HG02981 (cell line): Measurements from ENCODE around the gene SMC3.
"Not testable (repeated sequence)": the region's sequence is repeated elsewhere in the genome, so short reads cannot be mapped to it uniquely, and the experiment has no call there.

ENCODE experiments used
- ATAC-seq: cut with Tn5 transposase; IDR thresholded peaks from one replicate; pipeline ENCODE4 v1.9.1; 2021; ENCODE audit warnings: mild to moderate bottlenecking, moderate library complexity; ENCODE audit not compliant: unreplicated experiment

Gene SMC3

DNA sequence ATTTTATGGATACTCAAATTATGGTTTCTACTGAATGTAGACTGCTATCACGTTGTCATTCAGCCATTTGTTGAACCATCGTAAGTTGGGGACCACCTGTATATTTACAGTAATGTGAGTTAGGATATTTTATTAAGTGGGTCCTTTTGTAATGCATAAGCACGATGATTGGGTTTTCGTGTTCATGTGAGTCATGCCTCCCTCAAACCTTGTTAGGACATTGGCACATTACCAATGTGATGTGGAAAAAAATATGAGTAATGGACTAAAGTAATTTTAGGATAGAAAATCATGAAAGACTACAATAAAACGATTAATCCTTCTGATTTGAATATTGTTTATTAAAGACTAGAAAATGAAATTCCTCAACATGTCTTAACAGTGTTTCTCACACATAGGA is 8.7 kb downstream of the SMC3 start:
- no peak for ATAC-seq

DNA sequence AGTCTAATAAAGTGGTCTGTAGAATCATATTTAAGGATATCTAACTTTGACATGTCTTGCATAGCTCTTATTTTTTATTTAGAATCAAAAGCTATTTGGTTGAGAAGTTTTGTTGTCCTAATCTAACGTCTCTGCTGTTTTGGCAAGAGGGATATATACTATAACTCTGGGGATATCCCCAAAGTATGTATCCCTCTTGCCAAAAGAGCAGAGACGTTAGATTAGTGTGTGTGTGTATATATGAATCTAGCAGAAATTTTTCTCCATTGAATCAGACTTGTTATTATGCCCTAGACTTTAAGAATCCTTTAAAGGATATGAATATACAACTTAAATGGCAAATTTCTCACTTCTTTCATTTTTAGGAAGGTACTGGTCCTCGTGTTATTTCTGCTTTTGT is 9.6 kb downstream of the SMC3 start:
- ATAC-seq = no peak

DNA sequence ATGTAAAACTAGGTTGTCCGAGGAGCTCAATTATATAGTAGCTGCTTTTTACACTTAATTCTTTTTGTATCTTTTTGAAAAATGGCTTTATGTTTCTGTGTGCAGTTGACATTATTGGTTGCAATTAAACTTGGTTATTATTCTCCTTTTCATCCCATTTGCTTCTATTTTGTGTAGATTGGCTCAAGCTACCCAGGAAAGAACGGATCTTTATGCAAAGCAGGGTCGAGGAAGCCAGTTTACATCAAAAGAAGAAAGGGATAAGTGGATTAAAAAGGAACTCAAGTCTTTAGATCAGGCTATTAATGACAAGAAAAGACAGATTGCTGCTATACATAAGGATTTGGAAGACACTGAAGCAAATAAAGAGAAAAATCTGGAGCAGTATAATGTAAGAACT is 16.5 kb downstream of the SMC3 start:
- no peak for ATAC-seq

DNA sequence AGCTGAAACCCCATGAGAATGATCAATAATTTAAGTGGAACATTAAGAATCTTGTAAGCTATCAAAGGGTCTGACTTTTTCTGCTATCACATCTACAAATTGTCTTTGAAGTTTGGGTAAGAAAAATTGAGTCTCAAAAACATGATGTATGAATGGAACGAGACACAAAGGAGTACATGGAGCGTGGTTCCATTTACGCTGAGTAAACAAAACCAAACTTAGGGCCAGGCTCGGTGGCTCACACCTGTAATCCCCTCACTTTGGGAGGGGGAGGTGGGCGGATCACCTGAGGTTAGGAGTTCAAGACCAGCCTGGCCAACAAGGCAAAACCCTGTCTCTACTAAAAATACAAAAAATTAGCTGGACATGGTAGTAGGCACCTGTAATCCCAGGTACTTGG is 24.3 kb downstream of the SMC3 start:
- ATAC-seq = no peak

GRCh38 chr10:110597476-110597875 is 30.0 kb downstream of the SMC3 start:
- ATAC-seq = no peak

- no peak for ATAC-seq
Observed at GRCh38 chr10:110600487-110601101, 33.1 kb downstream of the SMC3 start.

- ATAC-seq = no peak
Observed at GRCh38 chr10:110601581-110601980, 34.1 kb downstream of the SMC3 start.

- no peak for ATAC-seq
Observed at GRCh38 chr10:110608087-110608486, 40.6 kb downstream of the SMC3 start.

GRCh38 chr10:110609605-110610004 is 42.1 kb downstream of the SMC3 start:
- ATAC-seq = no peak

- no peak for ATAC-seq
Observed at GRCh38 chr10:110610308-110610774, 42.8 kb downstream of the SMC3 start.

GRCh38 chr10:110610781-110611180 is 43.3 kb downstream of the SMC3 start:
- ATAC-seq = not testable (repeated sequence)

DNA sequence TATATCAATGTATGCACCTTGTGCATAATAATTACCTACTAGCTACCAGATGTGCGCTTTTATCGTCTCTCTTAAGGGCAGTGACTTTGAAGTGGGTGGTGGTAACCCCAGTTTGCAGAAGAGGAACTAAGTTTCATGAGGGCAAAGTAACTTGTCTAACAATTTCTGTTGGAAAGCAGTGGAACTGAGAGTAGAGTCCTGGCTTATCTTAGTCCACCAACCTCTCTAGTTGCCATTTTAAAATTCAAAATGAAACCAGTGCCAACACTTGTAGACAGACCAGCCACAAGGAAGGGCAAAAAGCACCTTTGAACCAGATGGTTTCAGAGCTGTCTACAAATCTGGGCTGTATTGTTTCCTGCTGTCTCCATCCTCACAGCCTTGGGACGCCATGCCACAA is 44.6 kb downstream of the SMC3 start:
- no peak for ATAC-seq

DNA sequence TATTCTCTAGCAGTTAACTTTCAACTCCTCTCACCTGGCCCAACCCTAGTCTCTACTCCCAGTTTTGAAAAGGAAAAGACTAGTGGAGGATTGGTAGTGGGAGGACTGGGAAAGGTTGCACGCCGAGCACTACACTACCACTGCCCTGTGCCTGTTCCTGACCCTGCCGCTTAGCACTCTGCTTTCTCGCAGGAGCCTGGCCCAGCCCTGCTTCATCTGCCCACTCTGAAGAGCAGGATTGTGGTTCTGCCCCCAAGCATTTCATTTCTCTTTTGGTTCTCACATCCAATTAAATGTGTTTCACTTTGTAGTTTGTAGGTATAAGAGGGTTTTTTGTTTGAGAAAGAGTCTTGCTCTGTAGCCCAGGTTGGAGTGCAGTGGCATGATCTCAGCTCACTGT is 45.1 kb downstream of the SMC3 start:
- no peak for ATAC-seq

DNA sequence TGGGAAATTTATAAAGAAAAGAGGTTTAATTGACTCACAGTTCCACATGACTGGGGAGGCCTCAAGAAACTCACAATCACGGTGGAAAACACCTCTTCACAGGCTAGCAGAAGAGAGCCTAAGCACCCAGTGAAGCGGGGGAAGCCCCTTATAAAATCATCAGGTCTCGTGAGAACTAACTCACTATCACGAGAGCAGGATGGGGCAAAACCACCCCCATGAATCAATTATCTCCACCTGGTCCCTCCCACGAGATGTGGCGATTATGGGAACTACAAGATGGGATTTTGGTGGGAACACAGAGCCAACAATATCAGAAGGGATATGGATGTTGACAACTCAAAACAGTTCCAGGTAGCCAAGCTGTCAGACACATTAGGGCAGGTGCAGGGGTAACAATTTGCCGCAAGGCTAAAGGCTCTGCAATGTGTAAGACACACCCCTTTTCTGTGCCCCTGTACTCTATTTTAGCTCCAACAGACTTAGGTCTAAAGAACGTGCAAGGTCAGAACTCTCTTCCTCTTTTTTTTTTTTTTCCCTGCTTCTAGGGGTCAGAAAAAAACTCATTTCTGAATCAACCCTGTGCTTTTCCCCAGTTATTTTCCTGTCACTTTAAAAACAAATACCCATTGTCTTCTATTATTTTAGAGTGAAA is 46.0 kb downstream of the SMC3 start:
- ATAC-seq = no peak

DNA sequence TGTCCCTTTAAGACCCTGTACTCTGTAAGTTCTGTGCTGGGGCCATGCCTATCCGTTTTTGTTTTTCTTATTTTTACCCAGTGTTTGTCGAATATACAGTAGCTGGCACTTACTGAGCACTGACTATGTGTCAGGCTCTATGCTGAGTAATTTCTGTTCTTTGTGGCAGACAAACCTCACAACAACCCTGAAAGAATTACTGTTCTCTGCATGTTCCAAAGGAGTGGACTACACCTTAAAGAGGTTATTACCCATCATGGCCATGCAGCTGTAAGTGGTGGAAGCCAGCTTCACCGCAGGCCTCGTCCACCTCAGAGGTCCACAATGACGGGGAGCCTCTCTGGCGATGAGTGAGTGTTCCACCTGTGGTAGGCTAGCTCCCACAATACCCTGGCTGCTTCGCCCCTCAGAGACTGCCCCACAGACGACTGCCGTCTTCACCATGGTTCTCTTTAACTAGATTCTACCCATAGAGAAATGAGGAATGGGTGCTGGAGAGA is 46.6 kb downstream of the SMC3 start:
- no peak for ATAC-seq

DNA sequence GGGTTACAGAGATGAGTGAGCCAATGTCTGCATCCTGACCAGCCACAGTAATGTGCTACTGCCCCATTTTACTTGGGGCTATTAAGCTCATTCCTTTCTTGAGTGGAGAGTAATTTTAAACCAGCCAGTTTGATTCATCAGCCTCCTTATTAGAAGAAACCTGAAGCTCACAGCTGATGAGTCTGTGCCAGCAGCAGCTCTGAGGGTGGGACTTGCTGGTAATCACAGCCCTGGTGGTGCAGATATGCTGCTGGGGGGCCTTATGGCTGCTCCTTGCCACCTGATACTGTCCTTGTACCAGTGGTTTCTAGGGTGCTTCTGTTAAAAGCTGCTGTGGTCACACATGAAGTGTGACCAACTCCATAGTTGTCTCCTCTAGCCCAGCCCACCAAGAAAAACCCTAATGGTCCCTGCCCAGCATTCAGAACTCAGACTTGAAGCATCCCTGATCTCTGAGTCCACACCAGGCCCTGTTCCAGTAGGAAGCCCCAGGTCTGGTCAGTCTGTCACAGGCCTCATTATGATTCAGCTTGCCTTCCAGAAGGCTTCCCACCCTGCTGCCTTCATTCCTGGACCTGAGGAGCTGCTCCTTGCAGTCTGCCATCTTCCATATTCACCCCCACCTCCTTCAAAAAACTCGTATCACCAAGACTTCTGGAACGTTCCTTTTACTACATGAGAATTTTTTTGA is 47.7 kb downstream of the SMC3 start:
- no peak for ATAC-seq

DNA sequence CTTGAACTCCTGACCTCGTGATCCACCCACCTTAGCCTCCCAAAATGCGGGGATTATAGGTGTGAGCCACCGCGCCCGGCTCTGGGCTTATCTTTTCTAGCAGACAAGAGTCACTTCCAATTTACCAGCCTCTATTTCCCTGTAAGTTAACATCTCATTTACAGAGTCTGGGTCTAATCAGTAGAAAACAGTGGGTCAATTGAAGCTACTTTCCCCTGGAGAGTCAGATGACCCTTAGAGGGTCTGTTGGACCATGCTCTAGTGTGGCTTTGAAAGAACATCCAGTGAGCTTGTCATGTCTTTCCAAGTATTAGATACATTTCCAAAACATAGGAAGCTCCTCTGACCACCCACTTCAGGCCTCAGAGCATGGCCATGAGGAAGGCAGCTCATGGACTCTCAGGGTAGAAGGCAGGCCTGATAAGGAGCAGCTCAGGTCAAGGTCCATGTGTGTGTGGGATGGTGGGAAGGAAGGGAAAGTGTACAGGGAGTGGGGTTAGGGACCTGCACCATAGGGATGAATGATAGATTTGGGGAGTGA is 49.1 kb downstream of the SMC3 start:
- no peak for ATAC-seq

DNA sequence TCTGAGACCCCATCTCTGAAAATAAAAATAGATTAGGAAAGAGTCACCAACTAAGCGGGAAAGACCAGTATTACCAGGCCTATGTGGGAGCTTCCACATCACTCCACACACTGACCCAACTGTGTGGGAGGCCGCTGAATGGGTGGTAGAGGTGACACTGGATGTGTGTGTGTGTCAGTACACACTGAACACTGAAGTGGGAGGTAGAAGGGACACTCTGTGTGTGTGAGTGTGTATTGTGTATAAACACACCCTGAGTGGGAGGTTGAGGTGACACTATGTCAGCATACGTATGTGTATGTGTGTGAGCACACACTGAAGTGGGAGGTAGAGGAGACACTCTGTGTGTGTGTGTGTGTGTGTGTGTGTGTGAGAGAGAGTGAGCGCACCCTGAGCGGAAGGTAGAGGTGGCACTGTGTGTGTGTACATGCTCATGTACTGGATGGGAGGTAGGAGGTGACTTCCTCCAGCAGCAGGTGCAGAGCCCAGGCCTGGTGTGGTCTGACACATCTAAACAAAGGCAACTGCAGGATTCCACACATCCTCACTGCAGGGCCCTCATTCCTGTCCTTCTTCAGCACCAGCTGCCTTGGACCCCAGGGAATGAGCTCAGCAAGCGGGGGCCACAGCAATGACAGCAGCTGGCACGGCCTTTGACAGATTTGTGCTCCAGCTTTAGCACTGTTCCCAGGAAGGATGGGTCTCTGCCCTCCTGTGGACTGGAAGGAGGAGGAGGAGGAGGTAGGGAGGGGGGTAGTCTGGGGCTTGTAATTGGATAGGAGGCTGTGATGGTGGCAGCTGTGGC is 50.1 kb downstream of the SMC3 start:
- no peak for ATAC-seq

DNA sequence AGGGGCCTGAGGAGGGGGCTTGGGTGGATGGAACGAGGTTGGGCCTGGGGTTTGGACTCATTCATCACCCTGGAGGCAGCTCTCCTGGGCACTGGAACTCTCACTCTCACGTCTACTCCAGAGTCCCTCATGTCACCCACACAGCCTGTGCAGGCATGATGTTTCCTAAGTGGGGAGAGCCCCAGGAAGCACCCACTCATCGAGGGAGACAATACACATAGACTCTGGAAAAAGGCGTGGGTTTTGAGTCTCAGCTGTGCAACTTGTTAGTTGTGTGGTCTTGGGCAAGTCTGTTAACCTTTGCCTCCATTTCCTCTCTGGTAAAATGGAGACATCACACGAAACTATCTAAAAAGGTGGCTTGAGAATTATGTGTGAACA is 50.7 kb downstream of the SMC3 start:
- no peak for ATAC-seq

- ATAC-seq = no peak
Observed at GRCh38 chr10:110619514-110620397, 52.3 kb downstream of the SMC3 start.
